HL-60 (cell line): ENCODE data around the gene TTYH3.

Source experiments
- DNase-seq, 2 experiments: peaks; one replicate each; pipeline ENCODE4 v3.0.0-alpha.2; 2010 to 2020; ENCODE audit warnings: low read depth in 1 of 2, low spot score in 1 of 2
- H3K27ac ChIP-seq: fragments of 250-450 bp; sonication (Bioruptor Pico); replicated peaks from 2 replicates; pipeline ENCODE4 v1.5.1; 2020; ENCODE audit warnings: mild to moderate bottlenecking, moderate library complexity
- H3K27me3 ChIP-seq: fragments of 250-450 bp; sonication (Bioruptor Pico); 2 replicates; pipeline ENCODE4 v1.5.1; 2021; ENCODE audit warnings: mild to moderate bottlenecking, moderate library complexity; ENCODE audit not compliant: insufficient read depth, poor library complexity, severe bottlenecking
- H3K4me3 ChIP-seq: replicated peaks from 2 replicates; pipeline ENCODE4 v1.5.1; 2011; ENCODE audit warnings: mild to moderate bottlenecking, control low read depth, low read length; ENCODE audit not compliant: insufficient read depth
- GABPA ChIP-seq: IDR thresholded peaks from 2 replicates; pipeline ENCODE4 v1.6.1; 2012; ENCODE audit warnings: low read depth
- POLR2AphosphoS5 ChIP-seq: IDR thresholded peaks from 2 replicates; pipeline ENCODE4 v1.6.1; 2012; ENCODE audit warnings: low read depth
- REST ChIP-seq: IDR thresholded peaks from 2 replicates; pipeline ENCODE4 v1.6.1; 2012; ENCODE audit warnings: low read depth; ENCODE audit not compliant: insufficient replicate concordance
- SPI1 ChIP-seq: IDR thresholded peaks from 2 replicates; pipeline ENCODE4 v1.6.1; 2012; ENCODE audit warnings: low read depth, mild to moderate bottlenecking, borderline replicate concordance
- TF ChIP-seq, protein P1 (sequence below): IDR thresholded peaks from one replicate; pipeline ENCODE4 v1.5.1; 2011; ENCODE audit warnings: low read length, control low read depth, inconsistent platforms; ENCODE audit not compliant: insufficient read depth

TTYH3 gene

GRCh38 chr7:2657208-2657607 lies 25.4 kb downstream of the TTYH3 start:
- Histone ChIP-seq H3K4me3 (no peak overlapping the region), H3K27me3 (no peaks in the 10 kb centered on the region), H3K27ac (no peak overlapping the region)
- no peak for TF ChIP-seq SPI1
- no peak for TF ChIP-seq POLR2AphosphoS5
- DNase-seq = no peak

GRCh38 chr7:2657920-2658671 lies 26.3 kb downstream of the TTYH3 start:
- TF ChIP-seq, protein P1, sequence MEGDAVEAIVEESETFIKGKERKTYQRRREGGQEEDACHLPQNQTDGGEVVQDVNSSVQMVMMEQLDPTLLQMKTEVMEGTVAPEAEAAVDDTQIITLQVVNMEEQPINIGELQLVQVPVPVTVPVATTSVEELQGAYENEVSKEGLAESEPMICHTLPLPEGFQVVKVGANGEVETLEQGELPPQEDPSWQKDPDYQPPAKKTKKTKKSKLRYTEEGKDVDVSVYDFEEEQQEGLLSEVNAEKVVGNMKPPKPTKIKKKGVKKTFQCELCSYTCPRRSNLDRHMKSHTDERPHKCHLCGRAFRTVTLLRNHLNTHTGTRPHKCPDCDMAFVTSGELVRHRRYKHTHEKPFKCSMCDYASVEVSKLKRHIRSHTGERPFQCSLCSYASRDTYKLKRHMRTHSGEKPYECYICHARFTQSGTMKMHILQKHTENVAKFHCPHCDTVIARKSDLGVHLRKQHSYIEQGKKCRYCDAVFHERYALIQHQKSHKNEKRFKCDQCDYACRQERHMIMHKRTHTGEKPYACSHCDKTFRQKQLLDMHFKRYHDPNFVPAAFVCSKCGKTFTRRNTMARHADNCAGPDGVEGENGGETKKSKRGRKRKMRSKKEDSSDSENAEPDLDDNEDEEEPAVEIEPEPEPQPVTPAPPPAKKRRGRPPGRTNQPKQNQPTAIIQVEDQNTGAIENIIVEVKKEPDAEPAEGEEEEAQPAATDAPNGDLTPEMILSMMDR = no peak
- TF ChIP-seq POLR2AphosphoS5 = no peak
- no peak for TF ChIP-seq REST
- Histone ChIP-seq H3K27ac (no peak overlapping the region), H3K27me3 (no peaks in the 10 kb centered on the region), H3K4me3 (no peak overlapping the region)
- no peak for DNase-seq

GRCh38 chr7:2658941-2659340 lies 27.2 kb downstream of the TTYH3 start:
- no peak for DNase-seq
- Histone ChIP-seq H3K27ac (no peak overlapping the region), H3K27me3 (no peaks in the 10 kb centered on the region), H3K4me3 (no peak overlapping the region)
- TF ChIP-seq, protein P1 = no peak
- no peak for TF ChIP-seq POLR2AphosphoS5
- TF ChIP-seq GABPA = no peak
- no peak for TF ChIP-seq SPI1
- TF ChIP-seq REST = no peak

GRCh38 chr7:2659556-2660358 lies 28.0 kb downstream of the TTYH3 start:
- no peak for TF ChIP-seq POLR2AphosphoS5
- no peak for TF ChIP-seq SPI1
- TF ChIP-seq, protein P1 = no peak
- TF ChIP-seq GABPA = no peak
- TF ChIP-seq REST = no peak
- H3K27ac ChIP-seq = no peak overlapping the region

More at GRCh38 chr7:2659556-2660358, 28.0 kb downstream of the TTYH3 start:
- no peak for DNase-seq
- Histone ChIP-seq H3K4me3 (no peak overlapping the region), H3K27me3 (no peaks in the 10 kb centered on the region)
